Loucy (cell line): Measurements from ENCODE around the gene EGLN1.

Experiments
- H2AFZ ChIP-seq: fragments of 200-600 bp; sonication (generic); 2 replicates; pipeline ENCODE4 v1.6.0; 2016; ENCODE audit warnings: antibody characterized with exemption, mild to moderate bottlenecking, low read length, moderate library complexity
- H3F3A ChIP-seq: fragments of 200-600 bp; 2 replicates; pipeline ENCODE4 v1.6.0; 2016; ENCODE audit warnings: antibody characterized with exemption, low read depth, mild to moderate bottlenecking
- H3K27me3 ChIP-seq: fragments of 200-600 bp; sonication (generic); 2 replicates; pipeline ENCODE4 v1.6.1; 2014; ENCODE audit warnings: low read length, mild to moderate bottlenecking; ENCODE audit not compliant: insufficient read depth, poor library complexity, severe bottlenecking
- H3K36me3 ChIP-seq: fragments of 200-600 bp; sonication (generic); 2 replicates; pipeline ENCODE4 v1.6.1; 2016; ENCODE audit warnings: low read length; ENCODE audit not compliant: insufficient read depth
- H3K4me1 ChIP-seq: fragments of 200-600 bp; sonication (generic); 2 replicates; pipeline ENCODE4 v1.5.1; 2014; ENCODE audit warnings: low read length, mild to moderate bottlenecking; ENCODE audit not compliant: insufficient read depth, poor library complexity, severe bottlenecking
- H3K4me2 ChIP-seq: fragments of 200-600 bp; sonication (generic); 2 replicates; pipeline ENCODE4 v1.6.0; 2014; ENCODE audit warnings: antibody characterized with exemption, low read length, low read depth, mild to moderate bottlenecking; ENCODE audit not compliant: poor library complexity, severe bottlenecking
- H3K4me3 ChIP-seq: fragments of 200-600 bp; sonication (generic); 2 replicates; pipeline ENCODE4 v1.5.1; 2014; ENCODE audit warnings: low read length, mild to moderate bottlenecking, mixed read lengths; ENCODE audit not compliant: poor library complexity, severe bottlenecking
- H3K79me2 ChIP-seq: fragments of 200-600 bp; sonication (generic); 2 replicates; pipeline ENCODE4 v1.6.1; 2014; ENCODE audit warnings: low read length; ENCODE audit not compliant: insufficient read depth
- H3K9ac ChIP-seq: fragments of 200-600 bp; sonication (generic); 2 replicates; pipeline ENCODE4 v1.6.0; 2014; ENCODE audit warnings: mild to moderate bottlenecking, low read depth, low read length, moderate library complexity; ENCODE audit not compliant: poor library complexity, severe bottlenecking
- H3K9me2 ChIP-seq: fragments of 200-600 bp; sonication (generic); replicated peaks from 2 replicates; pipeline ENCODE4 v1.6.1; 2016; ENCODE audit warnings: low read depth, low read length, mixed read lengths
- H3K9me3 ChIP-seq: fragments of 200-600 bp; sonication (generic); 2 replicates; pipeline ENCODE4 v1.6.1; 2014; ENCODE audit warnings: mild to moderate bottlenecking, antibody characterized with exemption, low read length, low read depth; ENCODE audit not compliant: insufficient read depth
- H4K20me1 ChIP-seq: fragments of 200-600 bp; sonication (generic); 2 replicates; pipeline ENCODE4 v1.6.0; 2014; ENCODE audit warnings: antibody characterized with exemption, low read length, mild to moderate bottlenecking; ENCODE audit not compliant: insufficient read depth, poor library complexity, severe bottlenecking
- EZH2phosphoT487 ChIP-seq: fragments of 200-600 bp; IDR thresholded peaks from 2 replicates; pipeline ENCODE4 v1.6.1; 2018; ENCODE audit warnings: antibody characterized with exemption, mild to moderate bottlenecking, moderate library complexity, borderline replicate concordance
- TF ChIP-seq, protein P1 (sequence below): fragments of 200-600 bp; sonication (generic); conservative IDR thresholded peaks from 2 replicates; pipeline ENCODE4 v1.5.1; 2014; ENCODE audit warnings: mild to moderate bottlenecking, antibody characterized with exemption, low read length

EGLN1 gene

GRCh38 chr1:231418101-231418740 lies 3.9 kb downstream of the EGLN1 start:
- no peaks in the 10 kb centered on the region for H3K36me3 ChIP-seq
- no peaks in the 10 kb centered on the region for H3K79me2 ChIP-seq
- no peaks in the 10 kb centered on the region for H3K27me3 ChIP-seq
- TF ChIP-seq EZH2phosphoT487: no peak
- TF ChIP-seq, protein P1, sequence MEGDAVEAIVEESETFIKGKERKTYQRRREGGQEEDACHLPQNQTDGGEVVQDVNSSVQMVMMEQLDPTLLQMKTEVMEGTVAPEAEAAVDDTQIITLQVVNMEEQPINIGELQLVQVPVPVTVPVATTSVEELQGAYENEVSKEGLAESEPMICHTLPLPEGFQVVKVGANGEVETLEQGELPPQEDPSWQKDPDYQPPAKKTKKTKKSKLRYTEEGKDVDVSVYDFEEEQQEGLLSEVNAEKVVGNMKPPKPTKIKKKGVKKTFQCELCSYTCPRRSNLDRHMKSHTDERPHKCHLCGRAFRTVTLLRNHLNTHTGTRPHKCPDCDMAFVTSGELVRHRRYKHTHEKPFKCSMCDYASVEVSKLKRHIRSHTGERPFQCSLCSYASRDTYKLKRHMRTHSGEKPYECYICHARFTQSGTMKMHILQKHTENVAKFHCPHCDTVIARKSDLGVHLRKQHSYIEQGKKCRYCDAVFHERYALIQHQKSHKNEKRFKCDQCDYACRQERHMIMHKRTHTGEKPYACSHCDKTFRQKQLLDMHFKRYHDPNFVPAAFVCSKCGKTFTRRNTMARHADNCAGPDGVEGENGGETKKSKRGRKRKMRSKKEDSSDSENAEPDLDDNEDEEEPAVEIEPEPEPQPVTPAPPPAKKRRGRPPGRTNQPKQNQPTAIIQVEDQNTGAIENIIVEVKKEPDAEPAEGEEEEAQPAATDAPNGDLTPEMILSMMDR: no peak
- no peaks in the 10 kb centered on the region for H3K9me2 ChIP-seq
- H3F3A ChIP-seq: no peaks in the 10 kb centered on the region
- no peak overlapping the region for H3K9ac ChIP-seq
- H2AFZ ChIP-seq: no peak overlapping the region
- H3K4me2 ChIP-seq: no peak overlapping the region
- H4K20me1 ChIP-seq: no peaks in the 10 kb centered on the region
- H3K4me3 ChIP-seq: no peak overlapping the region
- no peaks in the 10 kb centered on the region for H3K4me1 ChIP-seq
- H3K9me3 ChIP-seq: no peaks in the 10 kb centered on the region

DNA sequence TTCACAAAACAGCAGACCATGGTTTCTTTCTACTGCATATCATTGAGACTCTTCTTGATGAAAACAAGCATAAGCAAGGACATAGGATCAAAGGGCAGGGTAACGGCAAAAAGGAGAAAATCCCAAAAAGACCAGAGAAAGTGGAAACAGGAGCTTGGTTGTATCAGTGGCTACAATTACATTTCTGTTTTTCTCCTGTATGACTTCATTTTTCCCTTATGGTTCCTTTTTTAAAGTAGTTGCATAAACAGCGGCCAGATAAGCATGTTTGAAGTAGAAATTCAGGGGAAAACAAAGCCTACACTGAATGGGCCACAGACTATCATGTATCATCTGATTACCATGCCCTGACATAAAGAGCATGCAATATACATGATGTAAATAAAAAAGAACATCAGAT lies 4.6 kb downstream of the EGLN1 start:
- no peaks in the 10 kb centered on the region for H3K36me3 ChIP-seq
- H3K9ac ChIP-seq: no peak overlapping the region
- no peak overlapping the region for H3K4me3 ChIP-seq

GRCh38 chr1:231416901-231417300 lies 5.2 kb downstream of the EGLN1 start:
- no peaks in the 10 kb centered on the region for H3K36me3 ChIP-seq
- H3K9ac ChIP-seq: no peak overlapping the region
- H3K27me3 ChIP-seq: no peaks in the 10 kb centered on the region
- H2AFZ ChIP-seq: no peak overlapping the region
- H3K9me2 ChIP-seq: no peaks in the 10 kb centered on the region
- no peak overlapping the region for H3K4me3 ChIP-seq
- H4K20me1 ChIP-seq: no peaks in the 10 kb centered on the region
- H3K4me1 ChIP-seq: no peaks in the 10 kb centered on the region
- no peak overlapping the region for H3K4me2 ChIP-seq
- no peaks in the 10 kb centered on the region for H3F3A ChIP-seq
- H3K79me2 ChIP-seq: no peaks in the 10 kb centered on the region
- H3K9me3 ChIP-seq: no peaks in the 10 kb centered on the region
- TF ChIP-seq, protein P1: no peak
- no peak for TF ChIP-seq EZH2phosphoT487

More for the DNA sequence above, 4.6 kb downstream of the EGLN1 start:
- no peak for TF ChIP-seq EZH2phosphoT487
- TF ChIP-seq, protein P1: no peak
- Histone ChIP-seq H3F3A (no peaks in the 10 kb centered on the region), H2AFZ (no peak overlapping the region), H3K9me2 (no peaks in the 10 kb centered on the region), H3K9me3 (no peaks in the 10 kb centered on the region), H3K79me2 (no peaks in the 10 kb centered on the region), H3K4me1 (no peaks in the 10 kb centered on the region), H4K20me1 (no peaks in the 10 kb centered on the region), H3K4me2 (no peak overlapping the region), H3K27me3 (no peaks in the 10 kb centered on the region)
